Fibroblast of villous mesenchyme (primary cell): ENCODE results near the gene FAM110D. TPM values are rescaled to one million over a fixed set of nuclear protein-coding genes. Genes with fewer than 3 reads are reported as not detected.

Source experiments
- DNase-seq: peaks from one replicate; pipeline ENCODE4 v3.0.0-alpha.2; 2010; ENCODE audit warnings: low read depth
- H3K4me3 ChIP-seq: 2 replicates; pipeline ENCODE4 v1.5.1; 2011; ENCODE audit warnings: low read depth, mild to moderate bottlenecking, low read length
- CTCF ChIP-seq: IDR thresholded peaks from 2 replicates; pipeline ENCODE4 v1.5.1; 2012; ENCODE audit warnings: low read depth, mild to moderate bottlenecking, low read length; ENCODE audit not compliant: insufficient read depth
- total RNA-seq: library from RNA; depleted of rRNA; stranded (reverse); fragments of >200 nt; gene quantifications from 2 replicates; pipeline ENCODE4 v1.2.3, GENCODE V29; 2012

The FAM110D gene
- total RNA-seq, 1 donor, result under 0.01 TPM

GRCh38 chr1:26164036-26164860, 5.4 kb downstream of the FAM110D start:
- peak; percentile 18 for DNase-seq
- H3K4me3 ChIP-seq, result peak overlapping the region; percentile 47
- TF ChIP-seq CTCF, result peak; percentile 30

GRCh38 chr1:26164861-26165842, 6.3 kb downstream of the FAM110D start:
- no peak for TF ChIP-seq CTCF
- no peak overlapping the region for H3K4me3 ChIP-seq
- DNase-seq, result peak; percentile 64

- TF ChIP-seq CTCF, result no peak
- DNase-seq, result no peak
These were observed 7.9 kb downstream of the FAM110D start for GRCh38 chr1:26166719-26167281.

GRCh38 chr1:26168410-26169197, 9.7 kb downstream of the FAM110D start, which contains the start of gene C1orf232:
Gene C1orf232 (minus strand): TSS chr1:26168963. CDS start chr1:26168499, 464 bp downstream.
- no peak for DNase-seq
- peak within 1 kb of the TSS; percentile 89 for H3K4me3 ChIP-seq
- TF ChIP-seq CTCF, result no peak

More at GRCh38 chr1:26166719-26167281, 7.9 kb downstream of the FAM110D start:
- H3K4me3 ChIP-seq, result no peak overlapping the region

GRCh38 chr1:26169198-26169554, 10.3 kb downstream of the FAM110D start:
- no peak for TF ChIP-seq CTCF
- peak overlapping the region; percentile 89 for H3K4me3 ChIP-seq
- no peak for DNase-seq
